GM18861 (cell line): ENCODE data around the gene ZNF225.
"Not testable (repeated sequence)": the region's sequence is repeated elsewhere in the genome, so short reads cannot be mapped to it uniquely, and the experiment has no call there.

ENCODE experiments used
- ATAC-seq: cut with Tn5 transposase; IDR thresholded peaks from one replicate; pipeline ENCODE4 v1.9.1; 2021; ENCODE audit not compliant: unreplicated experiment

ZNF225 gene

GRCh38 chr19:44113138-44113783 is at the start of gene ZNF225:
Gene ZNF225 (plus strand): TSS chr19:44113399. CDS start chr19:44115828, 2,429 bp downstream.
- peak; percentile 85 for ATAC-seq

- no peak for ATAC-seq
These were observed 46.9 kb upstream of the ZNF225 start for GRCh38 chr19:44066305-44066704.

- no peak for ATAC-seq
These were observed 43.8 kb upstream of the ZNF225 start for GRCh38 chr19:44069415-44069814.

GRCh38 chr19:44071824-44072542 is 41.2 kb upstream of the ZNF225 start, which contains the start of gene ZNF284:
Gene ZNF284 (plus strand): TSS chr19:44072159. CDS start chr19:44076390, 4,231 bp downstream.
- ATAC-seq, result peak; percentile 85

- ATAC-seq, result no peak
These were observed 40.4 kb upstream of the ZNF225 start for GRCh38 chr19:44072543-44073401.

- ATAC-seq, result no peak
These were observed 36.9 kb upstream of the ZNF225 start for GRCh38 chr19:44076325-44076724.

GRCh38 chr19:44092108-44092507 is 21.1 kb upstream of the ZNF225 start:
- no peak for ATAC-seq

- peak; percentile 64 for ATAC-seq
These were observed 19.1 kb upstream of the ZNF225 start, which contains the start of gene ZNF224 for GRCh38 chr19:44093931-44094765. Gene ZNF224 (plus strand): TSS chr19:44094361. CDS start chr19:44097874, 3,513 bp downstream.

GRCh38 chr19:44107751-44108150 is 5.4 kb upstream of the ZNF225 start:
- no peak for ATAC-seq

GRCh38 chr19:44109458-44109857 is 3.7 kb upstream of the ZNF225 start:
- no peak for ATAC-seq

- ATAC-seq, result no peak
These were observed 1.2 kb upstream of the ZNF225 start for GRCh38 chr19:44111910-44112463.

GRCh38 chr19:44112802-44113137 is 429 bp upstream of the ZNF225 start:
- ATAC-seq, result no peak

- ATAC-seq, result no peak
These were observed 688 bp downstream of the ZNF225 start for GRCh38 chr19:44113784-44114390.

GRCh38 chr19:44121162-44121561 is 8.0 kb downstream of the ZNF225 start:
- ATAC-seq, result not testable (repeated sequence)

- ATAC-seq, result no peak
These were observed 18.8 kb downstream of the ZNF225 start for GRCh38 chr19:44131955-44132354.

- ATAC-seq, result no peak
These were observed 28.2 kb downstream of the ZNF225 start, which contains the start of gene ZNF234 for GRCh38 chr19:44141191-44142058. Gene ZNF234 (plus strand): TSS chr19:44141554. CDS start chr19:44144633, 3,079 bp downstream.

- ATAC-seq, result no peak
These were observed 28.8 kb downstream of the ZNF225 start for GRCh38 chr19:44142059-44142433.

- no peak for ATAC-seq
These were observed 36.6 kb downstream of the ZNF225 start for GRCh38 chr19:44149776-44150175.

- ATAC-seq, result no peak
These were observed 38.3 kb downstream of the ZNF225 start for GRCh38 chr19:44151491-44151890.
